Globus pallidus (tissue), 1 donor: ENCODE measurements around the gene PCCA.
"Not testable (repeated sequence)": the region's sequence is repeated elsewhere in the genome, so short reads cannot be mapped to it uniquely, and the experiment has no call there.

ENCODE experiments used
- DNase-seq: peaks from one replicate; pipeline ENCODE4 v3.0.0-alpha.2; 2015; ENCODE audit warnings: low spot score

Gene PCCA

GRCh38 chr13:100141461-100141961 lies 52.6 kb downstream of the PCCA start:
- not testable (repeated sequence) for DNase-seq

- DNase-seq, result no peak
Observed at GRCh38 chr13:100146534-100146933, 57.6 kb downstream of the PCCA start.

- no peak for DNase-seq
Observed at GRCh38 chr13:100147825-100148224, 58.9 kb downstream of the PCCA start.

- no peak for DNase-seq
Observed at GRCh38 chr13:100148422-100148821, 59.5 kb downstream of the PCCA start.

- no peak for DNase-seq
Observed at GRCh38 chr13:100149389-100149788, 60.5 kb downstream of the PCCA start.

GRCh38 chr13:100150711-100151110 lies 61.8 kb downstream of the PCCA start:
- not testable (repeated sequence) for DNase-seq

GRCh38 chr13:100154842-100155416 lies 66.0 kb downstream of the PCCA start:
- DNase-seq, result no peak

- DNase-seq, result no peak
Observed at GRCh38 chr13:100156788-100157187, 67.9 kb downstream of the PCCA start.

- no peak for DNase-seq
Observed at GRCh38 chr13:100158569-100158968, 69.7 kb downstream of the PCCA start.

- DNase-seq, result no peak
Observed at GRCh38 chr13:100159584-100159983, 70.7 kb downstream of the PCCA start.

GRCh38 chr13:100160450-100160849 lies 71.6 kb downstream of the PCCA start:
- no peak for DNase-seq

- DNase-seq, result no peak
Observed at GRCh38 chr13:100163375-100163774, 74.5 kb downstream of the PCCA start.

- DNase-seq, result no peak
Observed at GRCh38 chr13:100173203-100173602, 84.3 kb downstream of the PCCA start.

GRCh38 chr13:100174455-100174854 lies 85.6 kb downstream of the PCCA start:
- not testable (repeated sequence) for DNase-seq

- no peak for DNase-seq
Observed at GRCh38 chr13:100175078-100175802, 86.3 kb downstream of the PCCA start.

- DNase-seq, result no peak
Observed at GRCh38 chr13:100175803-100176182, 86.9 kb downstream of the PCCA start.

GRCh38 chr13:100176801-100177400 lies 88.0 kb downstream of the PCCA start:
- DNase-seq, result no peak

GRCh38 chr13:100178309-100178708 lies 89.4 kb downstream of the PCCA start:
- DNase-seq, result no peak

GRCh38 chr13:100179276-100179675 lies 90.4 kb downstream of the PCCA start:
- DNase-seq, result no peak

- DNase-seq, result no peak
Observed at GRCh38 chr13:100182900-100183490, 94.1 kb downstream of the PCCA start.

GRCh38 chr13:100184095-100184494 lies 95.2 kb downstream of the PCCA start:
- no peak for DNase-seq

- DNase-seq, result no peak
Observed at GRCh38 chr13:100195568-100195967, 106.7 kb downstream of the PCCA start.

- no peak for DNase-seq
Observed at GRCh38 chr13:100196375-100196774, 107.5 kb downstream of the PCCA start.
